ENCODE data around the gene SAXO1.

DNA sequence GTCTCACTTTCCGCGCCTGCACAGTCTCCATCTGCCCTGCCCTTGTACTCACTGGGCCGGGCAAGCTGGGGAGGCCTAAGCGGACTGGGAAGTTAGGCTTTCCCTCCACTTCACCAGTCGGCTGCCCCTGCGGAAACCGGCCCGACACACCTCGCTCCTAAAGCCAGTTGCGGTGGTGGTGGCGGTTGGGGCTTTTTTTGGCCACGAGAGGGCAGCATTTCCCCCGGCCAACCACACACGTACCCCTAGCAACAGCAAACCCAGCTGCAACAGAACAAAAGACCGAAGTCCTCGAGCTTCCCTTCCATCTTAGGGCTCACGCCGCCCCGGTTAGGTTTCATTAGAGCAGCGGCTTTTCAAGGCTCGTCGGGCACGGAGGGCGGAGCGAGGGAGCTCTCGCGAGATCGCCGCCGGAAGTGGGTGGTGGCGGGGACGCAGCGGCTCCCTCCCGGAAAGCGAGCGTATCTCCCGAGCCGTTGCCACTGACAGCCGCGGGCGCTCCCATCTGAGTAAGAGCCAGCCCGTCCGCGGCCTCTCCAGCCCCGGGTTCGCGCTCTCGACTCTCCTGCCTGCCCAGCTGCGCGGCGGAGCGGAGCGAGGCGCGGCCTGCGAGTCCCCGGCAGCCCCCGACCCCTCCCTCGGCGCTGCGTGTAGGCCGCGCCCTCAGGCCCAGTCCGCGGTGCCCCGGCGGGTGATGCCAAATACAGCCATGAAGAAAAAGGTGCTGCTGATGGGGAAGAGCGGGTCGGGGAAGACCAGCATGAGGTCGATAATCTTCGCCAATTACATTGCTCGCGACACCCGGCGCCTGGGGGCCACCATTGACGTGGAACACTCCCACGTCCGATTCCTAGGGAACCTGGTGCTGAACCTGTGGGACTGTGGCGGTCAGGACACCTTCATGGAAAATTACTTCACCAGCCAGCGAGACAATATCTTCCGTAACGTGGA, 16.2 kb upstream of the SAXO1 start, which contains the start of gene RRAGA:
- TF ChIP-seq, protein P1, sequence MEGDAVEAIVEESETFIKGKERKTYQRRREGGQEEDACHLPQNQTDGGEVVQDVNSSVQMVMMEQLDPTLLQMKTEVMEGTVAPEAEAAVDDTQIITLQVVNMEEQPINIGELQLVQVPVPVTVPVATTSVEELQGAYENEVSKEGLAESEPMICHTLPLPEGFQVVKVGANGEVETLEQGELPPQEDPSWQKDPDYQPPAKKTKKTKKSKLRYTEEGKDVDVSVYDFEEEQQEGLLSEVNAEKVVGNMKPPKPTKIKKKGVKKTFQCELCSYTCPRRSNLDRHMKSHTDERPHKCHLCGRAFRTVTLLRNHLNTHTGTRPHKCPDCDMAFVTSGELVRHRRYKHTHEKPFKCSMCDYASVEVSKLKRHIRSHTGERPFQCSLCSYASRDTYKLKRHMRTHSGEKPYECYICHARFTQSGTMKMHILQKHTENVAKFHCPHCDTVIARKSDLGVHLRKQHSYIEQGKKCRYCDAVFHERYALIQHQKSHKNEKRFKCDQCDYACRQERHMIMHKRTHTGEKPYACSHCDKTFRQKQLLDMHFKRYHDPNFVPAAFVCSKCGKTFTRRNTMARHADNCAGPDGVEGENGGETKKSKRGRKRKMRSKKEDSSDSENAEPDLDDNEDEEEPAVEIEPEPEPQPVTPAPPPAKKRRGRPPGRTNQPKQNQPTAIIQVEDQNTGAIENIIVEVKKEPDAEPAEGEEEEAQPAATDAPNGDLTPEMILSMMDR (conservative IDR thresholded peaks at IDR 0.05; ENCODE audit: low read depth, low read length), result peak; percentile 76
- no peak for TF ChIP-seq EZH2 (IDR thresholded peaks at IDR 0.05; ENCODE audit: low read length, unreplicated experiment)
- no peak for TF ChIP-seq EZH2phosphoT487 (IDR thresholded peaks at IDR 0.05; ENCODE audit: borderline replicate concordance, low read length)
